IMR-90 (cell line): ENCODE measurements around the gene DENND5A.

ENCODE experiments used
- CEBPB ChIP-seq: IDR thresholded peaks from 2 replicates; pipeline ENCODE4 v1.6.1; 2012; ENCODE audit warnings: low read depth, low read length, improper control_type of control experiment
- CHD1 ChIP-seq: IDR thresholded peaks from 2 replicates; pipeline ENCODE4 v1.6.1; 2012; ENCODE audit warnings: low read depth, low read length, improper control_type of control experiment
- CTCF ChIP-seq: conservative IDR thresholded peaks from 2 replicates; pipeline ENCODE4 v1.5.1; 2012; ENCODE audit warnings: mild to moderate bottlenecking, low read depth, low read length, improper control_type of control experiment
- POLR2A ChIP-seq: IDR thresholded peaks from 2 replicates; pipeline ENCODE4 v1.6.1; 2012; ENCODE audit warnings: mild to moderate bottlenecking, low read depth, low read length
- RAD21 ChIP-seq: IDR thresholded peaks from 2 replicates; pipeline ENCODE4 v1.6.1; 2012; ENCODE audit warnings: low read length, improper control_type of control experiment
- RFX5 ChIP-seq: IDR thresholded peaks from 2 replicates; pipeline ENCODE4 v1.8.0; 2012; ENCODE audit warnings: low read depth, mild to moderate bottlenecking, low read length, moderate library complexity
- TF ChIP-seq, protein P1 (sequence below): fragments of 150-350 bp; IDR thresholded peaks from 2 replicates; pipeline ENCODE4 v1.6.1; 2017; ENCODE audit warnings: mild to moderate bottlenecking, antibody characterized with exemption, low read length, low read depth

DNA sequence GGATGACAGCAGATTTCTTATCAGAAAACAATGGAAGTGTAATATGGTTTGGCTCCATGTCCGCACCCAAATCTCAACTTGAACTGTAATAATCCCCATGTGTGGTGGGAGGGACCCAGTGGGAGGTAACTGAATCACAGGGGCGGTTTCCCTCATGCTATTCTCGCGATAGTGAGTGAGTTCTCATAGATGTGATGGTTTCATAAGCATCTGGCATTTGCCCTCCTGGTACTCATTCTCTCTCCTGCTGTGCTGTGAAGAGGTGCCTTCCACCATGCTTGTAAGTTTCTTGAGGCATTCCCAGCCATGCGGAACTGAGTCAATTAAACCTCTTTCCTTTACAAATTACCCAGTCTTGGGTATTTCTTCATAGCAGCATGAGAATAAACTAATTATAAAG is 92.8 kb downstream of the DENND5A start:
- TF ChIP-seq RAD21 (no peak), CTCF (no peak), CEBPB (no peak), POLR2A (no peak), RFX5 (no peak), CHD1 (no peak)
- TF ChIP-seq, protein P1, sequence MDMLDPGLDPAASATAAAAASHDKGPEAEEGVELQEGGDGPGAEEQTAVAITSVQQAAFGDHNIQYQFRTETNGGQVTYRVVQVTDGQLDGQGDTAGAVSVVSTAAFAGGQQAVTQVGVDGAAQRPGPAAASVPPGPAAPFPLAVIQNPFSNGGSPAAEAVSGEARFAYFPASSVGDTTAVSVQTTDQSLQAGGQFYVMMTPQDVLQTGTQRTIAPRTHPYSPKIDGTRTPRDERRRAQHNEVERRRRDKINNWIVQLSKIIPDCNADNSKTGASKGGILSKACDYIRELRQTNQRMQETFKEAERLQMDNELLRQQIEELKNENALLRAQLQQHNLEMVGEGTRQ: no peak
